ENCODE results near the gene MTSS2. TPM values are rescaled to one million over a fixed set of nuclear protein-coding genes. Genes with fewer than 3 reads are reported as not detected.

Gene MTSS2
- total RNA-seq, 1 experiment from 2014 or later = 18.7 TPM

DNA sequence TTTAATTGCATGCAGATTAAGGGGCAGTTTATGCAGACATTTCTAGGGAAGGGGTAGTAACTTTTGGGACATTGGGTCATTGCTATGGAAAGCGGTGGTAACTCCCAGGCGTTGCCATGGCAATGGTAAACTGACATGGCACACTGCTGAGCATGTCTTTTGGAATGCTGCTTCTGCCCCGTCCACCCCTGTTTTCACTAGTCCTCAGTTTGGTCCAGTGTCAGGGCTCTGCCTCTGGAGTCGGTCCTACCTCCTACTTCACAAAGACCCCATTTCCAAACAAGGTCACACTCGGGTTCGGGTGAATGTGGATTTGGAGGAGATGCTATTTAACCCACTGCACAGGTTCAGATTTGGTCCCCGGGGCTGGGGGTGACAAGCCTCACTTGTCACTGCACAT is 36.6 kb downstream of the MTSS2 start:
- BruUV-seq (replicated peaks) = no TSS peak
- H3F3A ChIP-seq (ENCODE audit: low read length, unreplicated experiment) = no peaks in the 10 kb centered on the region
- intact Hi-C loops (cut with micrococcal nuclease) = no loop called here
- ATAC-seq (no peak), DNase-seq (no peak)
- H3K9ac ChIP-seq (ENCODE audit: low read length) = no peak overlapping the region
- H3K27me3 ChIP-seq (ENCODE audit: low read length) = no peaks in the 10 kb centered on the region
- H3K9me2 ChIP-seq (replicated peaks; ENCODE audit: low read length) = no peaks in the 10 kb centered on the region
- H4K20me1 ChIP-seq (ENCODE audit: low read length) = no peaks in the 10 kb centered on the region
- no peaks in the 10 kb centered on the region for H3K79me2 ChIP-seq (ENCODE audit: low read length)
- ChIA-PET POLR2A (ENCODE audit: unreplicated experiment) (no interaction called here), CTCF (no interaction called here)
- H3K36me3 ChIP-seq (ENCODE audit: low read depth, low read length) = no peaks in the 10 kb centered on the region
- no peak overlapping the region for H3K4me2 ChIP-seq (ENCODE audit: low read length)
- no peak overlapping the region for H2AFZ ChIP-seq (ENCODE audit: low read length)
- H3K9me3 ChIP-seq (ENCODE audit: low read length) = no peaks in the 10 kb centered on the region
- H3K4me3 ChIP-seq (ENCODE audit: low read length) = no peak overlapping the region
- no peaks in the 10 kb centered on the region for H3K4me1 ChIP-seq (ENCODE audit: insufficient read depth, low read length)
- H3K27ac ChIP-seq (ENCODE audit: low read length) = no peak overlapping the region
- TF ChIP-seq, protein P1, sequence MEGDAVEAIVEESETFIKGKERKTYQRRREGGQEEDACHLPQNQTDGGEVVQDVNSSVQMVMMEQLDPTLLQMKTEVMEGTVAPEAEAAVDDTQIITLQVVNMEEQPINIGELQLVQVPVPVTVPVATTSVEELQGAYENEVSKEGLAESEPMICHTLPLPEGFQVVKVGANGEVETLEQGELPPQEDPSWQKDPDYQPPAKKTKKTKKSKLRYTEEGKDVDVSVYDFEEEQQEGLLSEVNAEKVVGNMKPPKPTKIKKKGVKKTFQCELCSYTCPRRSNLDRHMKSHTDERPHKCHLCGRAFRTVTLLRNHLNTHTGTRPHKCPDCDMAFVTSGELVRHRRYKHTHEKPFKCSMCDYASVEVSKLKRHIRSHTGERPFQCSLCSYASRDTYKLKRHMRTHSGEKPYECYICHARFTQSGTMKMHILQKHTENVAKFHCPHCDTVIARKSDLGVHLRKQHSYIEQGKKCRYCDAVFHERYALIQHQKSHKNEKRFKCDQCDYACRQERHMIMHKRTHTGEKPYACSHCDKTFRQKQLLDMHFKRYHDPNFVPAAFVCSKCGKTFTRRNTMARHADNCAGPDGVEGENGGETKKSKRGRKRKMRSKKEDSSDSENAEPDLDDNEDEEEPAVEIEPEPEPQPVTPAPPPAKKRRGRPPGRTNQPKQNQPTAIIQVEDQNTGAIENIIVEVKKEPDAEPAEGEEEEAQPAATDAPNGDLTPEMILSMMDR (conservative IDR thresholded peaks at IDR 0.05; ENCODE audit: low read depth, low read length) = no peak

DNA sequence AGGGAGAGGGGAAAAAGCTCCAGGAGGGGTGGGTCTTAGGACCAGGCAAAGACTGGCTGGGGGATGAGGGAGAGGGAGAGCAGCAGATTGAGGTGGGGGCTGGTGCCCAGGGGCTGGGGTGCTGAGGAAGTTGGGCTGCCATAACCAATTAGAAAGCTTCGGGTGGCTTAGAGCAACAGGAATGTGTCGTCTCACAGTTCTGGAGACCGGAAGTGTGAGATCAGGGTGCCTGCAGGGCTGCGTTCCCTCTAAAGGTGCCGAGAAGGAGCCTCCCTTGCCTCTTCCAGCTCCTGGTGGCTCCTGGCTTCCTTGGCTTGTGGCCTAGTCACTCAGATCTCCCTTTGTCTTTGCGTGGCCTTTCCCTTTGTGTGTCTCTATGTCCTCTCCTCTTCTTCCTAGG is 37.2 kb downstream of the MTSS2 start:
- ATAC-seq = no peak
- Histone ChIP-seq H3K4me1 (ENCODE audit: insufficient read depth, low read length) (no peaks in the 10 kb centered on the region), H3K36me3 (ENCODE audit: low read depth, low read length) (no peaks in the 10 kb centered on the region), H3K9me3 (ENCODE audit: low read length) (no peaks in the 10 kb centered on the region), H3K4me2 (ENCODE audit: low read length) (no peak overlapping the region), H3K9ac (ENCODE audit: low read length) (no peak overlapping the region), H4K20me1 (ENCODE audit: low read length) (no peaks in the 10 kb centered on the region), H3K27ac (ENCODE audit: low read length) (no peak overlapping the region), H2AFZ (ENCODE audit: low read length) (no peak overlapping the region), H3K27me3 (ENCODE audit: low read length) (no peaks in the 10 kb centered on the region), H3K79me2 (ENCODE audit: low read length) (no peaks in the 10 kb centered on the region), H3F3A (ENCODE audit: low read length, unreplicated experiment) (no peaks in the 10 kb centered on the region), H3K4me3 (ENCODE audit: low read length) (no peak overlapping the region), H3K9me2 (replicated peaks; ENCODE audit: low read length) (no peaks in the 10 kb centered on the region)
- TF ChIP-seq EZH2 (IDR thresholded peaks at IDR 0.05; ENCODE audit: low read length, unreplicated experiment) = no peak
- ChIA-PET CTCF (no interaction called here), POLR2A (ENCODE audit: unreplicated experiment) (no interaction called here)
- no TSS peak for BruUV-seq (replicated peaks)
- DNase-seq = no peak
- intact Hi-C loops (cut with micrococcal nuclease) = no loop called here

GRCh38 chr16:70647441-70648359 is 38.2 kb downstream of the MTSS2 start:
- no peak overlapping the region for H3K4me3 ChIP-seq (ENCODE audit: low read length)
- H3K9me3 ChIP-seq (ENCODE audit: low read length) = no peaks in the 10 kb centered on the region
- intact Hi-C loops (cut with micrococcal nuclease) = no loop called here
- H3K9ac ChIP-seq (ENCODE audit: low read length) = no peak overlapping the region
- ChIA-PET CTCF (no interaction called here), POLR2A (ENCODE audit: unreplicated experiment) (no interaction called here)
- no peaks in the 10 kb centered on the region for H3F3A ChIP-seq (ENCODE audit: low read length, unreplicated experiment)
- DNase-seq = no peak
- no peaks in the 10 kb centered on the region for H4K20me1 ChIP-seq (ENCODE audit: low read length)
- TF ChIP-seq EZH2 (IDR thresholded peaks at IDR 0.05; ENCODE audit: low read length, unreplicated experiment) (no peak), EZH2phosphoT487 (IDR thresholded peaks at IDR 0.05; ENCODE audit: borderline replicate concordance, low read length) (no peak)
- TF ChIP-seq, protein P1 (conservative IDR thresholded peaks at IDR 0.05; ENCODE audit: low read depth, low read length) = no peak
- no peak overlapping the region for H3K27ac ChIP-seq (ENCODE audit: low read length)
- H3K4me1 ChIP-seq (ENCODE audit: insufficient read depth, low read length) = no peaks in the 10 kb centered on the region
- H2AFZ ChIP-seq (ENCODE audit: low read length) = no peak overlapping the region
- BruUV-seq (replicated peaks) = no TSS peak
- no peak for ATAC-seq
- no peak overlapping the region for H3K4me2 ChIP-seq (ENCODE audit: low read length)
- no peaks in the 10 kb centered on the region for H3K27me3 ChIP-seq (ENCODE audit: low read length)
- H3K36me3 ChIP-seq (ENCODE audit: low read depth, low read length) = no peaks in the 10 kb centered on the region
- no peaks in the 10 kb centered on the region for H3K79me2 ChIP-seq (ENCODE audit: low read length)
- no peaks in the 10 kb centered on the region for H3K9me2 ChIP-seq (replicated peaks; ENCODE audit: low read length)
